Measurements from ENCODE around the gene SELENOT. TPM values are rescaled to one million over a fixed set of nuclear protein-coding genes. Genes with fewer than 3 reads are reported as not detected.
A peak's percentile ranks its signal among the peaks of the same experiment; 100 is the strongest.
"Not testable (repeated sequence)": the region's sequence is repeated elsewhere in the genome, so short reads cannot be mapped to it uniquely, and the experiment has no call there.

SELENOT gene
- total RNA-seq, 1 donor: 87.9 TPM

DNA sequence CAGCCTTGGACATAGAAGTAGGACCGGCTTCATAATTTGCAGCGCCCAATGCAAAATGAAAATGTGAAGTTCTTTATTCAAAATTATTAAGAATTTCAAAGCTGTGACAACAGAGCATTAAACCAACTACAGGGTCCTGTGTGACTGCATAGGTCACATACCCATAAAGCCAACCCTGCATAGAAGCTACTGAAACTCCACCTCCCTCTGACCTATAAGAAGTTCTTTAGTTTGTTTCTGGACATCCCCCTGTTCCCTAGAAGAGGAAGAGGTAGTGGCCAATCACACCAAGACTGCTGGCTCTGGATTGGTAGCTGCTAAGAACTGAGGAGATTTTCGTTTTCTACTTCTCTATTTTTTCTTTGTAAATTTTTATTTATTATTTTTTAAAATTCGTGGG, 9.0 kb upstream of the SELENOT start:
- Histone ChIP-seq H3K27me3 (ENCODE audit: insufficient read depth, low read length) (no peaks in the 10 kb centered on the region), H3K4me1 (ENCODE audit: insufficient read depth, low read length) (peaks cover 8% of the 10 kb centered on the region), H3K9me3 (ENCODE audit: low read depth, low read length) (no peaks in the 10 kb centered on the region), H3K4me3 (ENCODE audit: insufficient read depth, low read length) (no peak overlapping the region), H3K27ac (ENCODE audit: low read depth, low read length) (no peak overlapping the region), H3K4me2 (ENCODE audit: insufficient read depth, low read length) (no peak overlapping the region), H3K79me2 (ENCODE audit: insufficient read depth, low read length) (peaks cover 15% of the 10 kb centered on the region), H3K36me3 (ENCODE audit: insufficient read depth, low read length) (no peaks in the 10 kb centered on the region), H2AFZ (ENCODE audit: low read length) (no peak overlapping the region), H4K20me1 (ENCODE audit: insufficient read depth, low read length) (no peaks in the 10 kb centered on the region)
- DNase-seq (ENCODE audit: insufficient read length, low spot score, missing footprints): no peak
- no peak for TF ChIP-seq CTCF (IDR thresholded peaks at IDR 0.05; ENCODE audit: extremely low read depth, low read depth, low read length)

- Histone ChIP-seq H3K4me3 (ENCODE audit: insufficient read depth, low read length) (no peak overlapping the region), H3K27ac (ENCODE audit: low read depth, low read length) (no peak overlapping the region), H3K27me3 (ENCODE audit: insufficient read depth, low read length) (no peaks in the 10 kb centered on the region), H3K4me2 (ENCODE audit: insufficient read depth, low read length) (no peak overlapping the region), H3K79me2 (ENCODE audit: insufficient read depth, low read length) (peaks cover 32% of the 10 kb centered on the region), H3K36me3 (ENCODE audit: insufficient read depth, low read length) (no peaks in the 10 kb centered on the region), H4K20me1 (ENCODE audit: insufficient read depth, low read length) (no peaks in the 10 kb centered on the region), H2AFZ (ENCODE audit: low read length) (no peak overlapping the region), H3K9me3 (ENCODE audit: low read depth, low read length) (no peaks in the 10 kb centered on the region), H3K4me1 (ENCODE audit: insufficient read depth, low read length) (peaks cover 29% of the 10 kb centered on the region)
- TF ChIP-seq CTCF (IDR thresholded peaks at IDR 0.05; ENCODE audit: extremely low read depth, low read depth, low read length): no peak
- no peak for DNase-seq (ENCODE audit: insufficient read length, low spot score, missing footprints)
Measured at GRCh38 chr3:150597646-150598045, 5.5 kb upstream of the SELENOT start.

DNA sequence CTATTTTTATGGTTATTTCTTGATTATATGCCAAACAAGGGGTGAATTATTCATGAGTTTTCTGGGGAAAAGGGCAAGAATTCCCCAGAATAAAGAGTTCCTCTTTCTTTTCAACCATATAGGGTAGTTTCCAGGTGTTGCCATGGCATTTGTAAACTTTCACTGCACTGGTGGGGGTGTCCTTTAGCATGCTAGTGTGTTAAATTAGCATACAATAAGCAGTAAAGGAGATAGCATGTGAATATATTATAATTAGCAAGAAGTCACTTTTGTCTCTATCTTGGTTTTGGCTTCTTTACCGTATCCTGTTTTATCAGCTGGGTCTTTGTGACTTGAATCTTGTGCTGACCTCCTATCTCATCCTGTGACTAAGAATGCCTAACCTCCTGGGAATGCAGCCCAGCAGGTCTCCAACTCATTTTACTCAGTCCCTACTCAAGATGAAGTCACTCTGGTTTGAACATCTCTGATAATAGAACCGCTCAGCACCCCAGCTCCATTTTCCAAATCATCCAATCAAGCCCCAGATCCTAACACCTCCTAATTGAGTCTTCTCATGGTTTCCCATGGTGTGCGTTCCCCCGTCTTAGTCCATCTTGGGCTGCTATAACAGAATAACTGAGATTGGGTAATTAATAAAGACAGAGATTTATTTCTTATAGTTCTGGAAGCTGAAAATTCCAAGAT, 3.4 kb upstream of the SELENOT start:
- no peaks in the 10 kb centered on the region for H3K36me3 ChIP-seq (ENCODE audit: insufficient read depth, low read length)
- no peaks in the 10 kb centered on the region for H3K27me3 ChIP-seq (ENCODE audit: insufficient read depth, low read length)
- H3K27ac ChIP-seq (ENCODE audit: low read depth, low read length): peak overlapping the region; percentile 58
- no peaks in the 10 kb centered on the region for H3K9me3 ChIP-seq (ENCODE audit: low read depth, low read length)
- peak overlapping the region; percentile 75 for H3K4me2 ChIP-seq (ENCODE audit: insufficient read depth, low read length)
- H3K79me2 ChIP-seq (ENCODE audit: insufficient read depth, low read length): peaks cover 45% of the 10 kb centered on the region
- H3K4me3 ChIP-seq (ENCODE audit: insufficient read depth, low read length): peak overlapping the region; percentile 17
- H3K4me1 ChIP-seq (ENCODE audit: insufficient read depth, low read length): peaks cover 29% of the 10 kb centered on the region
- peak; percentile 66 for DNase-seq (ENCODE audit: insufficient read length, low spot score, missing footprints)
- H4K20me1 ChIP-seq (ENCODE audit: insufficient read depth, low read length): no peaks in the 10 kb centered on the region
- TF ChIP-seq CTCF (IDR thresholded peaks at IDR 0.05; ENCODE audit: extremely low read depth, low read depth, low read length): no peak
- peak overlapping the region; percentile 15 for H2AFZ ChIP-seq (ENCODE audit: low read length)

- not testable (repeated sequence) for H3K36me3 ChIP-seq (ENCODE audit: insufficient read depth, low read length); H3K9me3 ChIP-seq (ENCODE audit: low read depth, low read length); H4K20me1 ChIP-seq (ENCODE audit: insufficient read depth, low read length); DNase-seq (ENCODE audit: insufficient read length, low spot score, missing footprints); H2AFZ ChIP-seq (ENCODE audit: low read length); H3K27me3 ChIP-seq (ENCODE audit: insufficient read depth, low read length); H3K4me3 ChIP-seq (ENCODE audit: insufficient read depth, low read length)
- H3K79me2 ChIP-seq (ENCODE audit: insufficient read depth, low read length): peaks cover 56% of the 10 kb centered on the region
- peak overlapping the region; percentile 58 for H3K27ac ChIP-seq (ENCODE audit: low read depth, low read length)
- H3K4me2 ChIP-seq (ENCODE audit: insufficient read depth, low read length): peak overlapping the region; percentile 75
- H3K4me1 ChIP-seq (ENCODE audit: insufficient read depth, low read length): peaks cover 39% of the 10 kb centered on the region
Measured at GRCh38 chr3:150600647-150601530, 2.2 kb upstream of the SELENOT start.
